Spleen (tissue), 11 donors: ENCODE data around the gene AAK1. TPM values are rescaled to one million over a fixed set of nuclear protein-coding genes. Genes with fewer than 3 reads are reported as not detected.
A peak's percentile ranks its signal among the peaks of the same experiment; 100 is the strongest.

ENCODE experiments used
- DNase-seq: peaks from one replicate; pipeline ENCODE4 v3.0.0-alpha.2; 2020
- H3K27ac ChIP-seq, 8 donors: fragments of 200-600 bp; sonication (generic) in 7 of 8; 1 replicate in 4 of 8; 2 replicates in 4 of 8; pipeline versions ENCODE4 v1.5.0 to v1.8.0; 2016 to 2021; ENCODE audit warnings: inconsistent platforms in 4 of 8, mild to moderate bottlenecking in 4 of 8, moderate library complexity in 1 of 8
- H3K27me3 ChIP-seq, 7 donors: fragments of 200-600 bp; sonication (generic) in 6 of 7; replicated peaks in 1 of 7; 1 replicate in 4 of 7; 2 replicates in 3 of 7; pipeline versions ENCODE4 v1.5.0 to v1.8.0; 2016 to 2021; ENCODE audit warnings: inconsistent platforms in 3 of 7, mild to moderate bottlenecking in 1 of 7
- H3K36me3 ChIP-seq, 6 donors: fragments of 200-600 bp; sonication (generic) in 5 of 6; 1 replicate in 4 of 6; 2 replicates in 2 of 6; pipeline versions ENCODE4 v1.5.0 to v1.8.0; 2016 to 2021; ENCODE audit warnings: inconsistent platforms in 2 of 6
- H3K4me1 ChIP-seq, 6 donors: fragments of 200-600 bp; sonication (generic) in 5 of 6; 1 replicate in 3 of 6; 2 replicates in 3 of 6; pipeline versions ENCODE4 v1.5.0 to v1.8.0; 2016 to 2021; ENCODE audit warnings: inconsistent platforms in 3 of 6
- H3K4me3 ChIP-seq, 8 donors: fragments of 200-600 bp; sonication (generic) in 7 of 8; 1 replicate in 4 of 8; 2 replicates in 4 of 8; pipeline versions ENCODE4 v1.5.0 to v1.8.0; 2016 to 2021; ENCODE audit warnings: inconsistent platforms in 4 of 8, mild to moderate bottlenecking in 4 of 8, moderate library complexity in 2 of 8
- H3K9me3 ChIP-seq, 8 donors: fragments of 200-600 bp; sonication (generic) in 7 of 8; 1 replicate in 4 of 8; 2 replicates in 4 of 8; pipeline versions ENCODE4 v1.5.0 to v1.8.0; 2016 to 2021; ENCODE audit warnings: inconsistent platforms in 4 of 8
- CTCF ChIP-seq, 11 experiments: fragments of 200-600 bp in 7 of 11; fragments of 450-650 bp in 4 of 11; sonication (generic) in 4 of 11; IDR thresholded peaks in 8 of 11; conservative IDR thresholded peaks in 3 of 11; 1 replicate in 7 of 11; 2 replicates in 4 of 11; pipeline versions ENCODE4 v1.4.0 to v1.8.0; 2016 to 2021; ENCODE audit warnings: antibody characterized with exemption in 11 of 11, inconsistent platforms in 4 of 11, mild to moderate bottlenecking in 1 of 11
- POLR2A ChIP-seq, 3 donors: fragments of 450-650 bp; IDR thresholded peaks; one replicate each; pipeline ENCODE4 v1.5.1; 2017; ENCODE audit warnings: antibody characterized with exemption in 3 of 3, mild to moderate bottlenecking in 1 of 3
- POLR2AphosphoS5 ChIP-seq, 3 donors: sonication (generic); formaldehyde crosslinking; IDR thresholded peaks; one replicate each; pipeline ENCODE4 v1.5.1; 2017; ENCODE audit warnings: antibody characterized with exemption in 3 of 3
- WGBS, 5 donors: extraction: QIAGEN DNeasy Blood & Tissue Kit in 3 of 5; methylation state at CpG; one replicate each; pipeline versions ENCODE4 v1.1.5 to v1.1.7; 2013 to 2018; 5-methylcytosine and 5-hydroxymethylcytosine counted together
- intact Hi-C: fragments of 100-400 bp; cut with DNase I; formaldehyde crosslinking; loops from one replicate; pipeline ENCODE4 v1.15.0; 2023; ENCODE audit warnings: low total_unique reads
- polyA plus RNA-seq, 3 donors: library from polyadenylated mRNA; stranded (reverse); fragments of 200-250 nt; gene quantifications; one replicate each; pipeline ENCODE4 v1.2.1, GENCODE V29; 2013
- total RNA-seq, 7 donors: library from RNA; depleted of rRNA in 3 of 7; stranded (reverse); fragments of >200 nt in 3 of 7; fragmentation: NEBNext Ultra II Directional in 4 of 7; extraction: Animal tissue kit (Norgen Biotek cat#: 25700) in 4 of 7; gene quantifications; one replicate each; pipeline versions ENCODE4 v1.1.0 to v1.2.1, GENCODE V29; 2016 to 2021
- donor health status: healthy with polysubstance abuse.
- donor health status: DM: no; HTN: no; CAD: no; lungs with moderate emphysema.
- donor health status: DM: no; HTN: no; CAD: no.
- donor health status: Bipolar disorder and iron deficiency.
- donor health status: healthy.
- donor health status: DM: no; HTN: no; CAD: no.
- donor health status: DM: yes; HTN: yes; CAD: no.

The AAK1 gene
- total and polyA plus RNA-seq, 10 donors: 8.3 to 95.1 (median 69.1) TPM

DNA sequence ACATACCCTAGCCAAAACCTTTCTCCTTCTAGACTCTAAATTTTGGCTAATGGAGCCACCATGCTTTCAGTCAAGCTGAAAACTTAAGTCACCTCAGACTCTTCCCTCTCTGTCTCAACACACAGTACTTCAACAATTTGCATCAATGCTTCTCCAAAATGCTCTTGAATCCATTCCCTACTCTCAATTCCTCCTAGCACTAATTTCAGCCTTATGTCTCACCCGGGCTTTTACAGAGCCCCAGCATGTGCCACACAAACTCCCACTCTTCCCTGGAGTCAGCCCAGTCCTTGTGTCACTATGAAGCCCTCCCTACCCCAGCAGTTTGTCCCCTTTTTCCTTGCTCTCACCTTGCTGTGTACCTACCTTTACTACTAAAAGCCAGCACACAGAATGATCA is 38.7 kb downstream of the AAK1 start:
- DNase-seq: no peak
- Histone ChIP-seq H3K9me3 (peaks cover 0 to 3% (median 1%) of the 10 kb centered on the region in 8 donors), H3K27ac (peak overlapping the region in 3 of 8 donors; percentile 32 to 67 (median 35)), H3K36me3 (peaks cover 0 to 2% (median 0%) of the 10 kb centered on the region in 6 donors), H3K27me3 (no peaks in the 10 kb centered on the region), H3K4me1 (peaks cover 0 to 71% (median 9%) of the 10 kb centered on the region in 6 donors), H3K4me3 (no peak overlapping the region)
- no peak for TF ChIP-seq CTCF (IDR thresholded peaks at IDR 0.05 in 8 of 11, conservative IDR thresholded peaks at IDR 0.05 in 3 of 11)
- TF ChIP-seq POLR2A (IDR thresholded peaks at IDR 0.05): no peak
- TF ChIP-seq POLR2AphosphoS5 (IDR thresholded peaks at IDR 0.05): no peak
- 24 to 81% (median 75%) methylated on average over 1 of the region's 1 CpG for WGBS, 5 donors
- intact Hi-C loops: no loop called here

DNA sequence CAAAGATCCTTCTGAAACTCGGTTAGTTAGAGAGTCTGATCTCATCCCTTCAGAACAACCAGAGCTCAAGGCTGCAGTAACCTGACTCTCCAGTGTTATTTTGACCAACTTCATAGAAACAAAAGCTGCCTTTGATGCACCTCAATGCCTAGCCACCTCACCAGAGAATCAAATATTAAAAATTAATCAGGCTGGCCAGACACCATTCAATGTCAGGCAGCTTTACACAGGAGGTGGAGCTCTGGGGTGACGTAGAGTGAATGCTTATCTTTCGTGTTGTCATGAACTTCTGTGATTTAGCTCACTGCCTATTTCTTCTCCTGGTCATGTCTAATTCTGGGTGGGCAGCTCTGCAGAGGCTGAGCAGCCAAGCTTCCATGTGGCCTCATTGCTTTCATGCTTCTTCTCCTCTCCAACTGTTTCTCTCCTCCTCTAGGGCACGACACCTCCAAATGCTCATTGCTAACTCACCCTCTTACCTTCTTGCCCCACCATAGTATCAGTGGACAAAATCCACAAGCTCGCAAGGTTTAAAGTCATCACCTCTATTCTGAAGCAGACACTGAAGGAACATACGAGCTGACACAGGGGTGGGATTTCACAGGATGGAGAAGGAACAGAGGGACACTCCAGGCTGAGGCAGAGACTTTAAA is 39.4 kb downstream of the AAK1 start:
- Histone ChIP-seq H3K4me1 (peaks cover 0 to 71% (median 9%) of the 10 kb centered on the region in 6 donors), H3K27me3 (no peaks in the 10 kb centered on the region), H3K9me3 (no peaks in the 10 kb centered on the region), H3K4me3 (no peak overlapping the region), H3K27ac (peak overlapping the region in 2 of 8 donors; percentile 35 to 67), H3K36me3 (peaks cover 0 to 4% (median 0%) of the 10 kb centered on the region in 6 donors)
- intact Hi-C loops: no loop called here
- TF ChIP-seq POLR2A (IDR thresholded peaks at IDR 0.05) (no peak), CTCF (IDR thresholded peaks at IDR 0.05 in 8 of 11, conservative IDR thresholded peaks at IDR 0.05 in 3 of 11) (no peak)
- DNase-seq: no peak
- 85 to 89% (median 86%) methylated on average over 6 of the region's 6 CpGs for WGBS, 5 donors

DNA sequence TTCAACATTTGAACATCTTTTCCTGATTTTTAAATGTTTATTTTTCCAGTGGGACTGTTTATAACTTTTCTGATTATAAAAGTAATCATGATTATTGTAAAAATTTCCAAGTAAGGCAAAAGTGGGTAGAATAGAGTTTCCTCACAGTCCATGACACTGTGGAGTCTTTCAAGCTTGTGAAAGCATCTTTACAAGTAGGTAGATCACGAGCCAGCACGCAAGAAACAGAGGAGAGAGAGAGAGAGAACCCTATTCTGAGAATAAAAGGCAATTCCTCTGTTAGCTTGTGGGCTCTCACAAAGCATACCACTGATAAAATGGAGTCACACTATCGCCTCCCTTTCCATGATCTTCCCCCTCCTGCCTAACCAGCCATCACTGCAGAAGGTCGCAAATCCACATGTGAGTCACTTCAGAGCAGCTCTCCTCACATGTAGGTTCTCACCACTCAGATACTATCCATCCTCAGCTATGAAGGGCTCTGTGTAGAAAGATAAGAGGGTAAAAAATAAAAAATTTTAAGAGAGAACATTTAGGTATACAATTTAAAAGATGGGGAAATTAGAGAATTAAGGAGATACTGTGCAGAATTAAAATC is 40.3 kb downstream of the AAK1 start:
- WGBS, 5 donors: 84 to 93% (median 88%) methylated on average over 4 of the region's 4 CpGs
- DNase-seq: no peak
- no peaks in the 10 kb centered on the region for H3K27me3 ChIP-seq
- TF ChIP-seq POLR2AphosphoS5 (IDR thresholded peaks at IDR 0.05) (no peak), CTCF (IDR thresholded peaks at IDR 0.05 in 8 of 11, conservative IDR thresholded peaks at IDR 0.05 in 3 of 11) (no peak), POLR2A (IDR thresholded peaks at IDR 0.05) (no peak)
- H3K36me3 ChIP-seq: peaks cover 0 to 4% (median 0%) of the 10 kb centered on the region in 6 donors
- intact Hi-C loops: no loop called here
- H3K9me3 ChIP-seq: no peaks in the 10 kb centered on the region
- H3K4me3 ChIP-seq: no peak overlapping the region
- no peak overlapping the region for H3K27ac ChIP-seq
- H3K4me1 ChIP-seq: peaks cover 0 to 71% (median 8%) of the 10 kb centered on the region in 6 donors

DNA sequence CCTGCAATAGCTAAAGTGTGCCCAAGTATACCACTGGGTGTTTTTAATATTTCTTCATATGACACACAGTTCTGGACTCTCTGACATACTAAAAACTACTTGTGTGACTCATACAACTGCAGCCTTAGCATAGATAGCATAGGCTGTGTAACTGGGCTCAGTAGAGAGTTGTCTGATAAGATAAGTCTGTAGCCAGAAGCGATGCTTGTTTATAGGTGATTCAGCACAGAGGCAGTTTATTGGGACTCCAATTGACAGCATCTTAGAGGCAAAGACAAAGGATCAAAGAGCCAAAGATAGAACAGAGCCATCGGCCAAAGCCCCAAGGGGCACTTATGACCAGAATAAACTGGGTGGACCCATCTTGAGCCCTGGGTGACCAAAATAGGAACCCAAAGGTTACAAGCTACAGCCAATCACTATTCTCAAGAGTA is 42.3 kb downstream of the AAK1 start:
- H3K4me3 ChIP-seq: no peak overlapping the region
- TF ChIP-seq POLR2AphosphoS5 (IDR thresholded peaks at IDR 0.05): no peak
- no peak for TF ChIP-seq CTCF (IDR thresholded peaks at IDR 0.05 in 8 of 11, conservative IDR thresholded peaks at IDR 0.05 in 3 of 11)
- TF ChIP-seq POLR2A (IDR thresholded peaks at IDR 0.05): no peak
- no peaks in the 10 kb centered on the region for H3K27me3 ChIP-seq
- H3K9me3 ChIP-seq: no peaks in the 10 kb centered on the region
- peaks cover 0 to 4% (median 0%) of the 10 kb centered on the region in 6 donors for H3K36me3 ChIP-seq
- no peak for DNase-seq
- H3K27ac ChIP-seq: no peak overlapping the region
- H3K4me1 ChIP-seq: peaks cover 4 to 82% (median 17%) of the 10 kb centered on the region in 6 donors
- WGBS, 5 donors: 87 to 97% (median 92%) methylated on average over 2 of the region's 2 CpGs
- intact Hi-C loops: no loop called here
